Vagina (tissue), 2 donors: Measurements from ENCODE around the gene WBP2. TPM values are rescaled to one million over a fixed set of nuclear protein-coding genes. Genes with fewer than 3 reads are reported as not detected.
"Not testable (repeated sequence)": the region's sequence is repeated elsewhere in the genome, so short reads cannot be mapped to it uniquely, and the experiment has no call there.

Experiments used
- DNase-seq, 2 donors: peaks; one replicate each; pipeline ENCODE4 v3.0.0-alpha.2; 2017; ENCODE audit errors: extremely low spot score in 2 of 2
- H3K27ac ChIP-seq: fragments of 200-600 bp; sonication (generic); one replicate; pipeline ENCODE4 v1.5.1; 2019
- H3K27me3 ChIP-seq: fragments of 200-600 bp; sonication (generic); one replicate; pipeline ENCODE4 v1.5.1; 2019
- H3K36me3 ChIP-seq, 2 donors: fragments of 200-600 bp; sonication (generic); one replicate each; pipeline ENCODE4 v1.5.1; 2017 to 2019
- H3K4me1 ChIP-seq: fragments of 200-600 bp; sonication (generic); one replicate; pipeline ENCODE4 v1.5.1; 2019
- H3K4me3 ChIP-seq, 2 donors: fragments of 200-600 bp; sonication (generic); 1 replicate in 1 of 2; 2 replicates in 1 of 2; pipeline ENCODE4 v1.5.1; 2016 to 2019
- H3K9me3 ChIP-seq: fragments of 200-600 bp; sonication (generic); one replicate; pipeline ENCODE4 v1.5.1; 2019
- POLR2A ChIP-seq, 2 donors: fragments of 450-650 bp; IDR thresholded peaks; one replicate each; pipeline ENCODE4 v1.6.1; 2017; ENCODE audit warnings: antibody characterized with exemption in 2 of 2, mild to moderate bottlenecking in 2 of 2, moderate library complexity in 2 of 2
- POLR2AphosphoS5 ChIP-seq, 2 donors: sonication (generic); formaldehyde crosslinking; IDR thresholded peaks; one replicate each; pipeline ENCODE4 v1.9.0; 2017; ENCODE audit warnings: antibody characterized with exemption in 2 of 2, mild to moderate bottlenecking in 2 of 2, low read depth in 1 of 2; ENCODE audit not compliant: insufficient read depth in 1 of 2
- intact Hi-C: fragments of 100-400 bp; cut with DNase I; formaldehyde crosslinking; loops from one replicate; pipeline ENCODE4 v1.15.1; 2023
- total RNA-seq: library from RNA; depleted of rRNA; stranded (reverse); fragments of >200 nt; gene quantifications from one replicate; pipeline ENCODE4 v1.2.3, GENCODE V29; 2016
- TF ChIP-seq, protein P1 (sequence below), 3 experiments: fragments of 450-650 bp in 2 of 3; fragments of 200-600 bp in 1 of 3; sonication (generic) in 1 of 3; IDR thresholded peaks; one replicate each; pipeline ENCODE4 v1.5.1; 2017 to 2019; ENCODE audit warnings: antibody characterized with exemption in 3 of 3, mild to moderate bottlenecking in 2 of 3, moderate library complexity in 2 of 3

The WBP2 gene
- total RNA-seq, 1 donor from 2014 or later: 54.3 TPM

DNA sequence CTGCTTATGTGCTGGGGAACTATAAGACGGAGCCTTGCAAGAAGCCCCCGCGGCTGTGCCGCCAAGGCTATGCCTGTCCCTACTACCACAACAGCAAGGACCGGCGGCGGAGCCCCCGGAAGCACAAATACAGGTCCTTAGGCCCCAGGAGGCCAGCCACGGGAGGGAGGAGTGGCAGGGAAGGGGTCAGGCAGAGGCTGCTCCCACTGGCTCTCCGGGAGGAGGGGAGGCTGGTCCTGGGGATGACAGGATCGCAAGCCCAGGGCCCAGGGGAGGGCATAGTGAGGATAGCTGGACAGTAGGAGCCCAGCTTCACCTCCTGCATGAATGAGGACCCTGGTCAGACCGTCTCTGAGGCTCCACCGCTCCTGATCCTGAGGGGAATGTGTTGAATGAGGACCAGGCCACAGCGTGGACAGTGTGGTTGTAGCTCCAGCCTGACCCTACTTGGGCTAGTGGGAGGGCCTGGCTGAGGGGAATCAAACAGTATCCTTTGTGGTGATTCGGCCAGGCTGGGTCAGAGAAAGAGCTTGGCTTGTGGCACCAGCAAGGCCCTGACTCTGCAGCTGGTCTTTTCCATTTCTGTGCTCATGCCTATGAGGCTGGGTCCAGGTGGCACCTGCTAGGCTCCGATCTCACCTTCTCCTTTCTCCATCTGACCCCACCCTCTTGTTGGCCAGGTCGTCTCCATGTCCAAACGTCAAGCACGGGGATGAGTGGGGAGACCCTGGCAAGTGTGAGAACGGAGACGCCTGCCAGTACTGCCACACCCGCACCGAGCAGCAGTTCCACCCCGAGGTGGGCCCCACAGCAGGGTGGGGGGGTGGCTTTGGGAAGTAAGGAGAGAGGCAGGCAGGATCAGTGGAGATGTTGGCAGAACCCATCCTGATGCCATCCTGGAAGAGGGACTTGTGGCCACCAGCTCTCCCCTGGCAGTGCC is 41.8 kb downstream of the WBP2 start:
- TF ChIP-seq POLR2AphosphoS5 (IDR thresholded peaks at IDR 0.05; ENCODE audit: insufficient read depth in 1 of 2, low read depth in 1 of 2) (no peak), POLR2A (IDR thresholded peaks at IDR 0.05) (no peak)

DNA sequence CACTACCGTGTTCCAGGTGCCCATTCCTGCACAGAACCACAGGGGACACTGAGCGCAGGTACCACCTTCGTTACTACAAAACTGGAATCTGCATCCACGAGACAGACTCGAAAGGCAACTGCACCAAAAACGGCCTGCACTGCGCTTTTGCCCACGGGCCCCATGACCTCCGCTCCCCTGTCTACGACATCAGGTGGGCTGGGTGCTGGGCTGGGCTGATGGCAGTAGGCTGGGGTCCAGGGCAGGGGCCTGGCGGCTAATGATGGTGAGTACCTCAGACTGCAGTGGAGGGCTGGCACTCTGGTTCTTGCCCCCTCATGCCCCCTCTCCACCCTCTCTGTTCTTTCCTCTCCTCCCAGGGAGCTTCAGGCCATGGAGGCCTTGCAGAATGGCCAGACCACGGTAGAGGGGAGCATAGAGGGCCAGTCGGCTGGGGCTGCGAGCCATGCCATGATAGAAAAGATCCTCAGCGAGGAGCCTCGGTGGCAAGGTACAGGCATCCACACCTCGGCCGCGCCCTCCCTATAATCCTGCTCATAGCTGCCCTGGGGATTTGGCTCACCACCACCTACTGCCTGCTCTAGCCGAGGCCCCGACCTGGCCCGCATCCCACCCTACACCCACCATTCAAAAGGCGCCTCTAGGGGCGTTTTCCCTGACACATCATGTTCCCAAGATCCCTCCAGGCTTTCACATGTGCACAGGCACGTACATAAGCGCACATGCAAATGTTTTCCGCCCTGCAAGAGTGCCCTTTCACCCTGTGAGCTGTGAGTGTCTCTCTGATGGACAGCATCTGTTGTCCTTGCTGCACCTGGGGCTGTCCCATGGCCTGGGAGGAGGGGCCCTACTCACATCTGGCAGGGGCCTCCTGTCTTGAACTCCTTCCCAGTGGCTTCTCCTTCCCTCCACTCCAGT is 42.8 kb downstream of the WBP2 start:
- DNase-seq: no peak
- H3K9me3 ChIP-seq: no peaks in the 10 kb centered on the region
- no peaks in the 10 kb centered on the region for H3K27me3 ChIP-seq
- intact Hi-C loops: loop anchor here (5.0 kb wide), 1 partner anchor 455 kb away; no protein-coding TSS in a partner anchor
- peaks cover 0 to 52% of the 10 kb centered on the region in 2 donors for H3K36me3 ChIP-seq
- peaks cover 59% of the 10 kb centered on the region for H3K4me1 ChIP-seq
- H3K4me3 ChIP-seq: no peak overlapping the region
- H3K27ac ChIP-seq: no peak overlapping the region
- TF ChIP-seq POLR2AphosphoS5 (IDR thresholded peaks at IDR 0.05; ENCODE audit: insufficient read depth in 1 of 2, low read depth in 1 of 2): no peak
- no peak for TF ChIP-seq POLR2A (IDR thresholded peaks at IDR 0.05)

More for the DNA sequence above, 41.8 kb downstream of the WBP2 start:
- no peak overlapping the region for H3K27ac ChIP-seq
- peaks cover 50% of the 10 kb centered on the region for H3K4me1 ChIP-seq
- no peaks in the 10 kb centered on the region for H3K27me3 ChIP-seq
- no peaks in the 10 kb centered on the region for H3K9me3 ChIP-seq
- no peak for DNase-seq
- intact Hi-C loops: loop anchor here (5.0 kb wide), 1 partner anchor 456 kb away; no protein-coding TSS in a partner anchor
- no peak overlapping the region for H3K4me3 ChIP-seq
- peaks cover 0 to 62% of the 10 kb centered on the region in 2 donors for H3K36me3 ChIP-seq

DNA sequence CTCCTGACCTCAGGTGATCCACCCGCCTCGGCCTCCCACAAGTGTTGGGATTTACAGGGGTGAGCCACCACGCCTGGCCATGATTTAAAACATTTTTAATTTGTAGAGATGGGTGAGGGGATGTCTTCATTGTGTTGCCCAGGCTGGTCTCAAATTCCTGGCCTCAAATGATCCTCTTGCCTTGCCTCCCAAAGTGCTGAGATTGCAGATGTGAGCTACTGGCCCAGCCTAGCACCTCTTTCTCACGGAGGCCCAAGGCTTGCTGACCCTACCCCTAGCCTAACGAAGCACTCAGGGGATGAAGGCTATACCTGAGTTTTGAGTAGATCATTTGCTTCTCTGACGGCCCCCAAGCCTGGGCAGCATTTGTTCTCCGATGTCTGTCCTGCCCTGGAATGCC is 44.0 kb downstream of the WBP2 start:
- intact Hi-C loops: loop anchor here (5.0 kb wide), 1 partner anchor 454 kb away; no protein-coding TSS in a partner anchor
- Histone ChIP-seq H3K9me3 (no peaks in the 10 kb centered on the region), H3K27ac (no peak overlapping the region), H3K36me3 (peaks cover 0 to 40% of the 10 kb centered on the region in 2 donors), H3K4me1 (peaks cover 62% of the 10 kb centered on the region), H3K4me3 (no peak overlapping the region), H3K27me3 (no peaks in the 10 kb centered on the region)
- TF ChIP-seq POLR2AphosphoS5 (IDR thresholded peaks at IDR 0.05; ENCODE audit: insufficient read depth in 1 of 2, low read depth in 1 of 2): no peak
- DNase-seq: no peak

DNA sequence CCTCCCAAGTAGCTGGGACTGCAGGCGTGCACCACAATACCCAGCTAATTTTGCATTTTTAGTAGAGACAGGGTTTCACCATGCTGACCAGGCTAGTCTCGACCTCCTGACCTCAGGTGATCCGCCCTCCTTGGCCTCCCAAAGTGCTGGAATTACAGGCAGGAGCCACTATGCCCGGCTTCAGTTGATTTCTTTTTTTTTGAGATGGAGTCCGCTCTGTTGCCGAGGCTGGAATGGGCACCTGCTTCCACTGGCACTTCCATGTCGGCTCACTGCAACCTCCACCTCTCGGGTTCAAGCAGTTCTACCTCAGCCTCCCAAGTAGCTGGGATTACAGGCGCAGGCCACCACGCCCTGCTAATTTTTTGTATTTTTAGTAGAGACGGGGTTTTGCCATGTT is 44.4 kb downstream of the WBP2 start:
- H3K4me3 ChIP-seq, H3K9me3 ChIP-seq, DNase-seq, H3K27me3 ChIP-seq, H3K27ac ChIP-seq: not testable (repeated sequence)
- H3K36me3 ChIP-seq: peaks cover 0 to 37% of the 10 kb centered on the region in 2 donors
- peaks cover 62% of the 10 kb centered on the region for H3K4me1 ChIP-seq
- intact Hi-C loops: loop anchor here (5.0 kb wide), 1 partner anchor 453 kb away; no protein-coding TSS in a partner anchor

DNA sequence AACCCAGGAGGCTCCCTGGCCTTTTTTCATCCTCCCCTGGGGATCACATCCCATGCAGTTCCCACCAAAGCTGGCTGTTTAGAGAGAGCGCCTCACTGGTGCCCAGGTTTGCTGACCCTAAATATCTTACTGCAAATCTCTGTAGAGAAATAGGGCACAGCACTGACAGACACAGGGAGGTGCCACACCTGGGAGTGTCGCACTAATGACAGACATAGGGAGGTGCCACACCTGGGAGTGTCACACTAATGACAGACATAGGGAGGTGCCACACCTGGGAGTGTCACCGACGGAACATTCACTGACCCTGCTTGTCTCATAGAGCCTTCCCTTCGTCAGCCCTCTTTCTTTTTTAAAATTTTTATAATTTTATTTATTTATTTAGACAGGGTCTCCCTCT is 44.9 kb downstream of the WBP2 start:
- Histone ChIP-seq H3K9me3 (no peaks in the 10 kb centered on the region), H3K4me1 (peaks cover 62% of the 10 kb centered on the region), H3K36me3 (peaks cover 0 to 37% of the 10 kb centered on the region in 2 donors), H3K4me3 (no peak overlapping the region), H3K27me3 (no peaks in the 10 kb centered on the region), H3K27ac (peak overlapping the region; percentile 88)
- intact Hi-C loops: loop anchor here (5.0 kb wide), 1 partner anchor 453 kb away; no protein-coding TSS in a partner anchor
- no peak for TF ChIP-seq POLR2AphosphoS5 (IDR thresholded peaks at IDR 0.05; ENCODE audit: insufficient read depth in 1 of 2, low read depth in 1 of 2)
- no peak for TF ChIP-seq POLR2A (IDR thresholded peaks at IDR 0.05)
- TF ChIP-seq, protein P1, sequence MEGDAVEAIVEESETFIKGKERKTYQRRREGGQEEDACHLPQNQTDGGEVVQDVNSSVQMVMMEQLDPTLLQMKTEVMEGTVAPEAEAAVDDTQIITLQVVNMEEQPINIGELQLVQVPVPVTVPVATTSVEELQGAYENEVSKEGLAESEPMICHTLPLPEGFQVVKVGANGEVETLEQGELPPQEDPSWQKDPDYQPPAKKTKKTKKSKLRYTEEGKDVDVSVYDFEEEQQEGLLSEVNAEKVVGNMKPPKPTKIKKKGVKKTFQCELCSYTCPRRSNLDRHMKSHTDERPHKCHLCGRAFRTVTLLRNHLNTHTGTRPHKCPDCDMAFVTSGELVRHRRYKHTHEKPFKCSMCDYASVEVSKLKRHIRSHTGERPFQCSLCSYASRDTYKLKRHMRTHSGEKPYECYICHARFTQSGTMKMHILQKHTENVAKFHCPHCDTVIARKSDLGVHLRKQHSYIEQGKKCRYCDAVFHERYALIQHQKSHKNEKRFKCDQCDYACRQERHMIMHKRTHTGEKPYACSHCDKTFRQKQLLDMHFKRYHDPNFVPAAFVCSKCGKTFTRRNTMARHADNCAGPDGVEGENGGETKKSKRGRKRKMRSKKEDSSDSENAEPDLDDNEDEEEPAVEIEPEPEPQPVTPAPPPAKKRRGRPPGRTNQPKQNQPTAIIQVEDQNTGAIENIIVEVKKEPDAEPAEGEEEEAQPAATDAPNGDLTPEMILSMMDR (IDR thresholded peaks at IDR 0.05): no peak
- DNase-seq: no peak

DNA sequence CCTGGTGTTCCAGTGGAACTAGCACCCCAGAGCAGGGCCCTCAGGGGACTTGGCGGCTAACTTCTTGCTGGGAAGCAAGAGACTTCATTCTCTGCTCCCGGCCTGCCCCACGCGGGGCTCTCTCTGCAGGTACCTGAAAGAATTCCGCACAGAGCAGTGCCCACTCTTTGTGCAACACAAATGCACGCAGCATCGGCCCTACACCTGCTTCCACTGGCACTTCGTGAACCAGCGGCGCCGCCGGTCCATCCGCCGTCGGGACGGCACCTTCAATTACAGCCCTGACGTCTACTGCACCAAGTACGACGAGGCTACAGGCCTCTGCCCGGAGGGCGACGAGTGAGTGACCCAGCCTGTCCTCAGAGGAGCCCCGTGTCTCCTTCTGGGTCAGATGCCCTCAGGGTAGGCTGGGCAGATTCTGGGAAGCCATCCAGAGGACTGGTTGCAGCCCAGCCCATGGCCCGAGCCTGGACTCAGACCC is 45.5 kb downstream of the WBP2 start:
- Histone ChIP-seq H3K36me3 (peaks cover 0 to 37% of the 10 kb centered on the region in 2 donors), H3K4me3 (peak overlapping the region in 1 of 2 donors; percentile 2), H3K27me3 (no peaks in the 10 kb centered on the region), H3K4me1 (peaks cover 62% of the 10 kb centered on the region), H3K9me3 (no peaks in the 10 kb centered on the region), H3K27ac (peak overlapping the region; percentile 88)
- intact Hi-C loops: loop anchor here (5.0 kb wide), 1 partner anchor 452 kb away; no protein-coding TSS in a partner anchor
- peak in 1 of 2 donors; percentile 11 for TF ChIP-seq POLR2AphosphoS5 (IDR thresholded peaks at IDR 0.05; ENCODE audit: insufficient read depth in 1 of 2, low read depth in 1 of 2)
- TF ChIP-seq POLR2A (IDR thresholded peaks at IDR 0.05): no peak
- DNase-seq: no peak
